GM18505 (cell line): Measurements from ENCODE around the gene SWAP70.

Experiments used
- ATAC-seq: cut with Tn5 transposase; IDR thresholded peaks from one replicate; pipeline ENCODE4 v1.9.1; 2021; ENCODE audit not compliant: unreplicated experiment
- POLR2A ChIP-seq: IDR thresholded peaks from 4 replicates; pipeline ENCODE4 v1.6.1; 2011; ENCODE audit warnings: borderline replicate concordance; ENCODE audit not compliant: insufficient read depth, insufficient read length; ENCODE audit errors: extremely low read depth

Gene SWAP70

GRCh38 chr11:9758637-9759518 is 95.0 kb downstream of the SWAP70 start:
- no peak for TF ChIP-seq POLR2A
- peak; percentile 26 for ATAC-seq

- ATAC-seq = peak; percentile 45
- no peak for TF ChIP-seq POLR2A
Observed at GRCh38 chr11:9759519-9760192, 95.8 kb downstream of the SWAP70 start.

GRCh38 chr11:9760193-9760575 is 96.3 kb downstream of the SWAP70 start:
- ATAC-seq = no peak

DNA sequence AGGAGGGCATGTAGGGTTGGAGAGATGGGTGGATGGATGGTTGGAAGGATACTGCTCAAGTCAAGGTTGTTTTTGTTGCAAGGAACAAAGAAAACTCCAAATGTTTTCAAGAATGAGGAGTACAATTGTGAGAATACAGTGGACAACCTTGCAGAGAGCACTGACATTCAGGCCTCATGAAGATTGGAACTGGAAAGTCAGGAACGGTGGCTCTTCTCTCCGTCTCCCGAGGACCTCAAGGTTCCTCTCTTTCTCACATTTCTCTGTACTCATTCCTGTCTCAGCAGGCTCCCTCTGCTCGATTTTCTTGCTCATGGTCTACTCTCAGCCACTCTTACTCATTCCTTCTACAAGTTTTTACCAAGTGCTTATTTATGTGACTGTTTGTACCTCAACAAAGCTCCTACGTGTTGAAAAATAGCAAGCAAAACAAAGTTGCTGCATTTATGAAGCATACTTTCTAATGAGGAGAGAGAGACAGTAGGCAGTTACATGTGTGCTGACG is 97.6 kb downstream of the SWAP70 start:
- TF ChIP-seq POLR2A = no peak
- no peak for ATAC-seq

More at GRCh38 chr11:9760193-9760575, 96.3 kb downstream of the SWAP70 start:
- no peak for TF ChIP-seq POLR2A

- no peak for ATAC-seq
- no peak for TF ChIP-seq POLR2A
Observed at GRCh38 chr11:9762531-9762930, 98.7 kb downstream of the SWAP70 start.

DNA sequence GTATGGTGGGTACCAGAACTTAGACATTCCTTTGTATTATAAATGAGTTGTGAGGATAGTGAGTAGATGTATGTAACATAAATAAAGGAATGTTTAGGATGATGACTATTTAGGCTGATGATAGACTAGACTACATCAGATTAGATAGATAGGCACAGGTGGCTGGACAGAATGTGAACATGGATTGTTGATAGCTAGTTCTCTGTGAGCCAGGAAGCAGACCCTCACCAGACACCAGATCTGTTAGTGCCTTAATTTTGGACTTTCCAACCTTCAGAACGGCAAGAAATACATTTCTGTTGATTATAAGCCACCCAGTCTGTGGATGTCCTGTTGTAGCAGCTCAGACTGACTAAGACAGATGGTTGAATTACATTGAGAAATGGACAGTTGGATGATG is 99.4 kb downstream of the SWAP70 start:
- TF ChIP-seq POLR2A = no peak
- no peak for ATAC-seq

DNA sequence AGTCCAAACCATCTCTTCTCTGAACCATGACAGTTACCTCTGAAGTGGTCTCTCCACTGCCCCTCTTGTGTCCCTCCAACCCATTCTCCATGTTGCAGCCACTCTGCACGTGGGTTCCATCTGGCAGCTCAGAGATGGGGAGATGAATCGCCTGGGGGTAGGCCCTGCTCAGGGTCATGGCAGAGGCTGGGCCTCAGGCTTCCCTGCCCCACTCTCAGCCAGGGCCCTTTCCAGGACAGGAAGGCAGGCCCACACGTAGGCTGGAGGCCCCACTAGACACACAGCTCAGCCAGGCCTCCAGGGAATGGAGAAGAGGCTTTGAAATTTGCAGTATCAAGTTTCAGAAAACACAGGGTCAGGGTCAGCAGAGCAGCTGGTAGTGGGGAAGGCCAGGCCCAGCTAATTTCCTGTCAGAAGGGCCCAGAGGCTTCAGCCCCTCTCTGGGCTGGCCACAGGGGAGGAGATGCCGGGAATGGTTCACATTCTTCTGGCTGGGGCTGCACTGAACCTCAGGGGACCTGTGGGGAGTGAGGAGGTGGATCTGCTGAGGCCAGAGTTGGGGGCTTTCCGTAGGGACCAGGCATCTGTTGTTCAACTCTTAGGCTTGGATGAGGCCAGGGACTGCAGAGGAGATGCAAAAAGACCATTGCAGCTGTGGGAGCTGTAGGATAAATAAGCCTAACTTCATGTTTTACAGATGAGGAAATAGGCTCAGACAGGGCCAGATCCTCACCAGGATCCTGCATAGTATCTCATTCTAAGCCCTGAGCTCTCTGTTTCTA is 101.6 kb downstream of the SWAP70 start:
- TF ChIP-seq POLR2A = no peak
- no peak for ATAC-seq

DNA sequence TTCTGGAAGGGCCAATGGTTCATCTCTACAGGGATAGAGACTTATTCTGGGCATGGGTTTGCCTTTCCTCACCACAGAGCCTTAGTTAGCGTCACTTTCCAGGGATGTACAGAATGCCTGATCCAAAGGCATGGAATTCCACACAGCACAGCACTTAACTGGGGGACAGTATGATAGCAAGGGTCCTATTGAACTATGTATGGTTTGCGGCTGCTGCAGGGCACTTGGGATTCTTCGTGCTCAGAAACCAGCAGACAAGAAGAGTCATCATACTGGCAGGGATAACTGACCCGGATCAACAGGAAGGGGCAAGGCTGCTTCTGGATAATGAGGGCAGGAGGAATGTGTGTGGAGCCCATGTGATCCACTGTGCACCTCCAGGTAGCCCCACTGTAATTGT is 105.7 kb downstream of the SWAP70 start:
- no peak for TF ChIP-seq POLR2A
- ATAC-seq = no peak

DNA sequence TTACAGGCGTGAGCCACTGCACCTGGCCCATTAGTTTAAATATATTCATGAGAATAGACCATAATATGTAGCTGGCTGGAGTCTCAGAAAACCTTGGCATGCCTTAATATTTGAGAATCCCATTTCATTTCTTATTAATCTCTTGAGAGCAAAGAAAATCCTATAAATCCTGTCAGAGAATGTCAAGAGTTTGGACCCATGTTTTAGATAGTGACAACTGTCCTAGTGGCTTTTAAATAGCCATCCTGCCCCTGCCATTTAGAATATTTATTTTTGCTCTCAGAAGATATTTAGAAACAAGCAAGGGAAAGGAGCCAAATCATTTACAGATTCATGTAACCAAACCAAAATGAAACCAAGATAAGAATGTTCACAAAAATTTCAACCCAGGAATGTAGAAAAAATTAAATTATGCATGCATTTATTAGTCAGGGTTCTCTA is 107.2 kb downstream of the SWAP70 start:
- TF ChIP-seq POLR2A = no peak
- no peak for ATAC-seq

DNA sequence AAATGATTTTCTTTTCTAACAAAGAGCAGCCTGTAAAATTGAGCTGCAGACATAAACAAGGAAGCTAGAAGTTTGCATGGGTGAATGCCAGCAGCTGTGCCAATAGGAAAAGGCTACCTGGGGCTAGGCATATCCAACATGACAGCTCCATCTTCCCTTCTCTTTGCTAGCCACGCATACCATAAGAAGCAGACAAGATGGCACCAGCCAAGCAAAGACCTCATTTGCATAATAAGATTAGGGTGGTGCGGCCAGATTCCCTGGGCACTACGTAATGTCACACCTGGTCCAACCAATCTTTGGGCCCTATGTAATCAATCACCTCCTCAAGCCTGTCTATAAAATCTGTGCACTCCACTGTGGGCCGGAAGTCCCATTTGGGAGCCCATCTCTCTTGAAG is 108.3 kb downstream of the SWAP70 start:
- no peak for TF ChIP-seq POLR2A
- ATAC-seq = no peak

- no peak for TF ChIP-seq POLR2A
- no peak for ATAC-seq
Observed at GRCh38 chr11:9773524-9773923, 109.6 kb downstream of the SWAP70 start.

DNA sequence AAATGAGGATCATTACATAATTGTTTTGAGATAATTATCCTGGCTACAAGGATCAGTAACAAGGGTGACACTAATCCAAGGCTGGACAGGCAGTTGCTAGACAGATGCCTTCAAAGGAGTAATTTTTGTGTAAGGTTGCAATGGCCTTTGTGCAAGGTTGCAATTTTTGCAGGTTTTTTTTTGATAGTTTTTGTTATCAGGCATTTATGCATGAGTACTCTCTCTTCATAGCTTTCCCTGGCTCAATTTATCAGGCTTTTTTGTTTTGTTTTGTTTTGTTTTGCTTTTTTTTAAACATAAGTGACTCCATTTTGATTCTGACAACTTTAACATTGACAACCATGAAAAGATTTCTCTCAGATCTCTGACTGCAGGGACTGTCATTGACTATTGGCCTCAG is 110.2 kb downstream of the SWAP70 start:
- TF ChIP-seq POLR2A = no peak
- no peak for ATAC-seq
